Stimulated activated CD4-positive, alpha-beta T cell treated with anti-CD3 and anti-CD28 coated beads, Interleukin-15, amount 100 ng/mL, for 1 hour (primary cell): Measurements from ENCODE around the gene LDLRAD3.

Experiments used
- DNase-seq, 2 donors: peaks; one replicate each; pipeline ENCODE4 v3.0.0-alpha.2; 2020; ENCODE audit warnings: low read depth in 1 of 2, low spot score in 1 of 2

The LDLRAD3 gene

DNA sequence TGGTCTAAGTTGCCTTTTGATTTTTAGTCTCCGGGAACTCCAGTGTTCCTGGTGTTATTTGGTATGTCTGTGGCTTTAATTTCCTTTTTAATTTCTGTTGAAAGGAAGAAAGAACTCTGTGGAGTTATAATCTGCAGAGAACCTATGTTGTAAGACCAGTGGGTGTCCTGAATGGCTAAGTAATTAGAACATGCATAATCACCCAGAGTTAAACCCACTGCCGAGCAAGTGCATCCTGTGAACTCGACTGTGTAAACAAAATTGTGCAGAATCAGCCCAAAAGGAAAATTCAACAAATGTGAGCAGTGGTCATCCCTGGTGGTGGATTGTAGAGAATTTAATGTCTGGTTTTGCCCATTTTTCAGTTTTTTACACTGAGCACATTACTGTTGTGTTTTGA is 182.8 kb downstream of the LDLRAD3 start:
- no peak for DNase-seq

DNA sequence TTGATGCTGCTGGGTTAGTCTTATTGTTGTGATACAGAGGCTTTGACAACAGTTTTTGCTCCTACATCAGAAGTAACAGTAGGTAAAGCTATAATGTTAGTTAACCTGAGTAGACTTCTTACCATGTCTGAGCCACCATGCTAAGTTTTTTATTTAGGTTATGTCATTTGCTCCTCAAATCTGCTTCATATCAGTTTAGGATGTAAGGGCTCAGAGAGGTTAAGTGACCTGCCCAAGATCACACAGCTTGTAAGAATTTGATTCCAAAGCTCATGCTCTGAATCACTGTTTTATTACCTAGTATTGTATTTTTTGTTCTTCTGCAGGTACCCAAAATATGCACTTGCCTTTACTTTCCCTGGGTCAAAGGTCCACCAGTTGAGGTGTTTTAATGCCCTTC is 183.7 kb downstream of the LDLRAD3 start:
- no peak for DNase-seq

DNA sequence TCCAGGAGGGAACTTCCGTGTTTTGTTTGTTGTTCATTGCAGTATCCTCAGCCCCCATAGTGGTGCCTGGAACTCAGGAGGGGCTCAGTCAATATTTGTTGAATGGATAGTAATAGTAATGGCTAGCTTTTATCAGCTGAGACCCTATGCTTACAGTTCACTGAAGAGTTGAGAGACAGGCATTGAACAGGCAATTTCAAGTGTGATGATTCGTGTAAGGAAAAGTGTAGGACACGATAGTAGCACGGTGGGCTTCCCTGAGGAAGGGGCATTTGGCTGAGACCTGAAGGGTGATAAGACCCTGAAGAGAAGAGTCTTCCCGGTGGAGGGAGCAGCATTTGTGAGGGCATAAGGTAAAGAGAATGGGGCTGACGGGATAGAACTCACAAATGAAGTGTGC is 186.1 kb downstream of the LDLRAD3 start:
- no peak for DNase-seq

DNA sequence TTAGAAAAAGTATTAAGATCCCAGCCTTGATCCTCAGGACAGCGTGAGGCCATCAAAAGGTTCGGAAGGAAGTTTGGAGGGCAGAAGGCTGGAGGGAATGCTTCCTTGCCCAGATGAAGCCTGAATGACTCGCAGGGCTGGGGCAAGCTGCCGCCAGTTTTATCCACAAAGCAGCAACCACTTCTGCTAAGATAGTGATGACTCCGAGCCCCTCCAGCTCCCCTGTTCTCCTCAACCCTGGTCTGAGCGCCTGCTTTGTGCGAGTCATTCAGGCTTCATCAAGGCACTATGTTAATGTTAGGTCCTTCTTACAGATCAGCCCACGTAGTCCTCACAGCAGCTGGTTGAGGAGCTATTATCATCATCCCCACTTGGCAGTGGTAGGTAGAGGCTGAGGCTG is 186.5 kb downstream of the LDLRAD3 start:
- no peak for DNase-seq

DNA sequence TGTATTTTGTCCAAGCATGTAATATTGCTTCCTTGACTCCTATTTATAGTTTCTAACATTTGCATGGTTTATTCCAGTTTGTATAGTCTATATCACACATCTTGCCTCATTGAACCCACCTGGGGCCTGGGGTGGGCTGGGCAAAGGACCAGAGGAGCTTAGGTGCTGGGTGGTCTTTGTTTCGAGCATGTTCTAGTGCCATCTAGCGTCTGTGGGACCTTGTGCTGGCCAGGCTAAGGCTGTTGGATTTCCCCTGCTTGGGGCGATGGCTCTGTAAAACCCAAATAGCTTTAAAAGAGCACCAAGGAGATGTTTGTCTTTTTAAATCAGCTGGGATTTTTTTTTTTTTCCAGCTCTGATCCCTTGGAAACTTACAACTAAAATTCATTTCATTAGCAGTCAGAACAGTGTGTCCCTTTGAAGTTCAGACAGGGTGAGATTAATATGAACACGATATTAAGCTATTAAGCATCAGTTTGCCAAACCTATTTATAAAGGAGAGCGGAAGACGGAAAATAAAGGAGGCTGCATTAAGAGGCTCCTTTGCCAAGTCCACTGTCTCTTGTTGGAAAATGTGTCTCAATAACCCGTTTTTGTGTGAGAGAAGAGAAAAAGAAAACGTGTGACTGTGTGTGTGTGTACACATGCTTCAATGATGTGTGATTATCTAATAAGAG is 188.0 kb downstream of the LDLRAD3 start:
- DNase-seq: no peak

DNA sequence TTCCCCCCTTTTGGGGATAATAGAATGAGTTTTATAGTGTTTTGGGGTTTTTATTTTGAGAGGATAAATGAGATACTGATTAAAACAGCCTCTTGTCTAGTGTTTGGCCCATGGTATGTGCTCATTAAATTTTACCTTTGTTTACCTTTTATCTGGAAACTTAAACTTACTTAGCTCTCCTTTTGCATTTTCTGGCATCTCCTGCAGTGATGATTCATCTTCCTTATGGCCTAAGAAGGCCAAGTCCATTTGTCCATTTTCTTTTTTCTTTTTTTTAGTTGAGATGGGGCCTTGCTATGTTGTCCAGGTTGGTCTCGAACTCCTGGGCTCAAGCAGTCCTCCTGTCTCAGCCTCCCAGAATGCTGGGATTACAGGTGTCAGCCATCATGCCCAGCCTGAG is 189.1 kb downstream of the LDLRAD3 start:
- no peak for DNase-seq

DNA sequence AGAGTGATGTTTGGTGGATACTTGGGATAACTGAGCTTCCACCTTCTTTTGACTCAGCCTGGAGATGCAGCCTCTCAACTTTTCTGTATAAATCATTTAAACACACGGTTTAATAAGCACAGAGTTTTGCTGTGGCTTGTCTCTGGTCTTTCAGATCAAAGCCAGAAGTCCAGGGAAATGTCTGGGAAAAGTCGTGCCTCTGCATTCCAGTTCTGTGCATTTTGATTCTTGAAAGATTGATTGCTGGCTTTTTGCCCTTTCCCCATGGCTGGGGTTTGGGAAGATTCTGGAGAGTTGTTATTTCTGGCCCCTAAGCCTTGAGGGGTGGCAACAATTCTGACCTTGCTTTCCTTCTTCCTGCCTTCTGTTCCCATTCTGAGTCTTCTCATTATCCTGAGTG is 191.2 kb downstream of the LDLRAD3 start:
- DNase-seq: no peak

DNA sequence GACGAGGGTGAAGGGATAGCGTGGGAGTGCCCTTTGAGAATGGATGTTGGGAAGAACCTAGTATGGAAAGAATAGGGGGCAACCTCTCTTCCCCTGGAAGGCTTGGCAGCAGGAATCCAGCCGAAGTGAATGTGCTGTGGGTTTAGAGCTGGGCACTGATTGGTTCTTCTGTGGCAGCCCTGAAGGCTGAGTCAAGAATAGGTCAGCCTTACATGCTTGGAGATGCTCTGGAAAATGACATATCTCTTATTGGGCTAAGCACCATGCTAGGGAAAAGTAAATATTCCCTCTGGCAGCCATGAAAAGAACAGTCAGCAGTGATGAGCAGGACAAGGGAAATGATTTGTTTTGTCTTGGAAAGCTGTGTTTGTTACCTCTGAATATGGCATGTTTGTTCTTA is 195.9 kb downstream of the LDLRAD3 start:
- DNase-seq: no peak

DNA sequence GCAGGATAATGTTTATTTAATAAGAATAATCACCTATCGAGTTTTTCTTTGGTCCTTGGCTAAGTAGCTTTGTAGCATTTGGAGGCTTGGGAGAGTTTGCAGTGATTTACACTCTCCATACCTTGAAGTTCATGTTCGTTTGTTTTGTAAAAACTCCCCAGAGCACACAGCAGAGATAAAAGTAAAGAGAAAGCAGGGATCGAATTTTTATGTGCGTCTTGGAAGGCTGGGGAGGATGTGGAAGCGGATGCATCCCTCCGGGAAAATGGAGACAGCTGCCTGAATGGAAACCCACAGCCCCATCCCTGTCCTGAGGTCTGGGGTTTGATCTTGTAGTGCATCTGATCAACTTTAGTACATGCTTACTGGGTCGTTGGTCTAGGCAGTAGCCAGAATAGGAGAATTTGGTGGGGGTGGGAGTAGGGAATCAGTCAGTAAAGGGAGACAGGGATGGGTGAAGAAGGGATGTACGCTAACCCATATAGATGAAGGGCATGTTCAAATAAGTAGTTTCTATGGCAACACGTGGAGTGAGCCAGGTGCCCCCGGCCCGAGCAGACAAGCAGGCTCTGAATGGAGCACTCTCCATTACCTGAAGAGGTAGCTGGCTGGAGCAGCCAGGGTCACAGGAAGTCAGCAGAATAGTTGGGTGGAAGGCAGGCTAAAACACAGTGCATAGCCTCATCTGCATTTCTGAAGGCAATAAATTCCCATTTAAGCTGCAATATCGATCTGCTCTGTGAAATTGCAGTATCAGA is 197.5 kb downstream of the LDLRAD3 start:
- no peak for DNase-seq

DNA sequence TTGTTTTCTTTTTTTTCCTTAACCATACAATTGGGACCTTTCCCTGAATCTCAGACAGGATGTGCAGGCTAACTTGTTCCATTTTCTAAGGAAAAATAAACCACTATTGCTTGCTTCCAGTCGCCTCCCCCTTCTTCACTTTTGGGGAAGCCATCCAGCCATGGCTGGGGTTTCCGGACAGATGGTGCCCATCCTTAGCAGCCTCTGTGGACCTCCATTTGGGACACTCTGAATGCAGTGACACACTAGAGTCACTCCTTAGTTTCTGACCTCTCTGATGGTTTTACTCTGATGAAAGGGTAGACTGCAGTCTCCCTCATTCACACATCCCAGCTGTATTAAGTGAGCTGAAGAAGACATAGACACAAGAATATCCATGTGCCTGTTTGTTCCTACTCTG is 198.1 kb downstream of the LDLRAD3 start:
- no peak for DNase-seq

DNA sequence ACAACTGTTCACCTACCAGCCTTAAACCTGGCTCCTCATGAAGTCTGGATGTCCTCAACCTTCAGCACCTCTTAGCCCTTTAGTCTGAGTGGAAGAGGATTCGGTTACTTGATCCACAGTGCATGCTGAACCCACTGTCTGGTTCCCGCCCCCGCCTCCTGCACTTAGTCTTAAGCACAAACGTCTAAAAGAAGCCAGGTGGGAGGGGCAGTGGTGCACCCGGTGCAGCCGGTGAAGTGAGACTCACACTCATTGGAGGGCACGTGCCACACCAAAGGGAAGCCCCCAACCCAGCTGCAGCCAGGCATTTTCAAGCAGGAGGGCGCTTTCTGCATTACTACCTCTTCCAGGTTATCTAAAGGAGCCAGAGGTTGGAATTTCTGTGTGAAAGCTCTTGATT is 198.6 kb downstream of the LDLRAD3 start:
- no peak for DNase-seq

DNA sequence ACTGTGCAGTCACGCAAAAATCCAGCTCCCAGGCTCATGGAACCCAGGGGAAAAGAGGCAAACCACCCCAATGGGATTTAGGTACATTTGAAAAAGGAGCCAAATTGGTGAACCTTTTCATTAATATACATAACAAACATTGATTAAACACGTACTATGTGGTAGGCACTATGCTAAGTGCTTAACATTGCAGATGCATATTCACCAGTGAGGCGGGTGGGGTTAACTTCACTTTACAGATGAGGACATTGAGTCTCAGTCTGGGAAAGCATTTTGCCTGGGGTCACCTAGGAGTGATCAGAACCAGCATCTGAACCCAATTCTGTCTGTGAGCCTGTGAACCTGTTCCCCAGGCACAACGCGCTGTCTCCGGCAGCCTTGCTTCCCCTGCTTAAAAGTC is 199.0 kb downstream of the LDLRAD3 start:
- DNase-seq: no peak

DNA sequence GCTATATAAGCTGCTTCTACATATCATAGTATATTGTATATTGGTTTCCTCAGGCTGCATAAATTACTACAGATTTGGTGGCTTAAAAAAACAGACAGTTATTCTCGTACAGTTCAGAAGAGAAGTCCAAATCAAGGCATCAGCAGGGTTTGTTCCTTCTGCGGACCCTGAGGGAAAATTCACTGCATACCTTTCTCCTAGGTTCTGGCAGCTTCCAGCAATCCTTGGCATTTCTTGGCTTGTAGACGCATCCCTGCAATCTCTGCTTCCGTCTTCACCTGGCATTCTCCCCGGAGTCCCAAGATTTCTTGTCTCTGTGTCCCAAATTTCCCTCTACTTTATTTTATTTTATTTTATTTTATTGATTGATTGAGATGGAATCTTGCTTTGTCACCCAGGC is 202.6 kb downstream of the LDLRAD3 start:
- DNase-seq: no peak

DNA sequence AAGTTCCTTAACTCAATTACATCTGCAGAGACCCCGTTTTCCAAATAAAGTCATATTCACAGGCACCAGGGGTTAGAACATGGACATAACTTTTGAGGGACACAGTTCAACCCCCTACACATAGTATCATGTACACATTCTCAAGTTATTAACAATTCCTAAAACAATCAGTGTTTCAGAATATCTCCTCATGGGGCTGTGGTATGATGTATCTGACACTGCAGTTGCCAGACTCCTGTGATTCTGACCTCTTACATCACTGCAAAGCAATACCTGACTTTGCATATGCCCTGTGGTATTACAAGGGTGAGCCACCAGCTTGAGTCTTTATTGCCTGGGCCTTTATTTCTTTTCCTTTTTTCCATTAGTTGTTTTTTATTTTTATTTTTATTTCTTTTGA is 203.6 kb downstream of the LDLRAD3 start:
- DNase-seq: no peak

DNA sequence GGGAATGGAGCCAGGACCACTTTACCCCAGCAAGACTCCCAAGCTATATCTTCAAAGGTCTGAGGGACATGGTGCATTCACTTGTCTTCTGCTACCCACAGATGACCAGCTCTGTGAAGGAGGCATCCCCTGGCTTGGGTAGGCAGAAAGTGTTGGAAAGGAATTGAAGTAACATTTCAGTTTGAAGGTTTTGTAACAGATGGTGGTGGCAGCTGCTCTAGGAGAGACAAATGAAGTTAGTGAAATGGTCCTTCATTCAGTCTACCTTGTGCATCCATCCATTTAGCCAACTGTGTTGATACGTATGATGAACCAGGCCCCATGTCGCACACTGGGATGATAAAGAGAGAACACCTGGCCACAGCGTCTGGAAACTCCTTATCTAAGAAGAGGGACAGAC is 204.8 kb downstream of the LDLRAD3 start:
- DNase-seq: no peak

DNA sequence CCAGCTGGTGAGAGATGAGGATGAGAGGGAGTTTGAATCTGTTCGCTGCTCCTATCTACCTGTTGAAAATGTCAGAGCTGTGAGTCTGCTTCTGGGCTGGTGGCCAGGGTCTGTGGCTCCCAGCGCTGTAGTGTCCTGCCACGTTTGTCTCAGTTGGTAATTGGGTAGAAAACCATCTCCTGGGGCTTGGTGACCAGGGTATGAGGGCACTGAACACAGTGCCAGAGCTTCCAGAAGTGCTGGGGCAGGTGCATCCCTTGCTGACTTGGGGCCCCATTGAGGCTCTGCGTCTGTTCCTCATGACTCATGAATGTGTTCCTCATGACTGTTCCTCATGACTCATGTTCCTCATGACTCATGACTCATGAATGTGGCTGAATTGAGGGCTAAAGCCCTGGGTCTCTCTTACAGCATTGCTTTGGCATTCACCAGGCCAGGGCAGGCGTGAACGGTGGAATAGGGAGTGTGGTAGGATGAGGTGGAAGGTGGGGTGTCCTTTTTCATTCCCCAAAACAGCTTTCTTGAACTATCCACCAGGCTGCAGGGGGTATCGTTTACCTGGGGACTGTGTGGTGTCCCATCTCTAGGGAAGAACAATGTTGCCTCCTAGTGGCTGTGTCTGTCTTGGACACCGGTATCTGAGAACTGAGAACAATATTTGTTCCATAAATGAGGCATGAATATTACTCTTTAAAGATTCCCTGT is 205.8 kb downstream of the LDLRAD3 start:
- DNase-seq: peak in 1 of 2 donors; percentile 3

DNA sequence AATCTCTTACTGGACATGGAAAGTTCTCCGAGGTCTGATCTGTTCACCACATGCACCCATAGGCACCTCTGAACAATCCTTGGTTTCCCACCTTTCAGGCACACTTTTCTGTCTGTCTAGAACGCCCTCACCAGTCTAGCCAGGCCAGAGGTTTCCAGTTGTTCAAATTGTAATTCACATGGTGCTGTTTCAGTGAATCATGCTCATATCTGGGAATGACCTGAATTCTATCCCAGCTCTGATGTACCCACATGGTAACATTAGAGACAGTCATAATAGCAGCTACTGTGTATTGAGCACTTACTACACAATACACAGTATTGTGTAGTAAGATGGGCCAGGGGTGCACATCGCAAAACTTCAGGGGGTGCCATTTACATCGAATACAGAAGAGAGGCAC is 207.1 kb downstream of the LDLRAD3 start:
- no peak for DNase-seq

DNA sequence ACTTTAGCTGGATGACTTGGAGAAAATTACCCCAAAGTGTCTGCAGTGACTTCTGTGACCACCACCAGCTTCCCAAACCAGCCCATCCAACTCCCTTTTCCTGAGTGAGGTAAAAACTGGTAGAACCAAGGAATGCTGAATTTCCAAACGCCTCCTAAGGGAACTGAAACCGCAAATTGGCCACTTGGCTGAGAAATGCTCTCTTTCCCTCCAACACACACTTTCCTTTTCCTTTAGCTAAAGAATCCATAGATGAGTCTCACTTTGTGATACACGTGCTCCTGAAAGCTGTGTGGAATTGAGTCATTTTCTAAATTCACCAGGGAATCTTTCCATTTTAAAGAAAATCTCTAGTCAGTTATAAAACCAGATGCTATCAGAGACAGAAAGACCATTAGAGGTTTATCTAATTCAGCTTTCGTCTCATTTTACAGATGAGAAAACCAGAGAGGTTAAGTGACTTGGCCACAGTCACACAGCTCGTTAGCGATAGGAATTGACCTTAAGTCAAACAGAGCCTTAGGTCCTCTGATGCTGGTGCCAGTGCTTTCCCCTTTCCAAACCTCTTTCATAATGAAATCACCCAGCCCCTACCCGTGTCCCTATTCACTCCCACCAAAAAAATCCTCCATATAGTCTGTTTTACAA is 208.2 kb downstream of the LDLRAD3 start:
- no peak for DNase-seq

DNA sequence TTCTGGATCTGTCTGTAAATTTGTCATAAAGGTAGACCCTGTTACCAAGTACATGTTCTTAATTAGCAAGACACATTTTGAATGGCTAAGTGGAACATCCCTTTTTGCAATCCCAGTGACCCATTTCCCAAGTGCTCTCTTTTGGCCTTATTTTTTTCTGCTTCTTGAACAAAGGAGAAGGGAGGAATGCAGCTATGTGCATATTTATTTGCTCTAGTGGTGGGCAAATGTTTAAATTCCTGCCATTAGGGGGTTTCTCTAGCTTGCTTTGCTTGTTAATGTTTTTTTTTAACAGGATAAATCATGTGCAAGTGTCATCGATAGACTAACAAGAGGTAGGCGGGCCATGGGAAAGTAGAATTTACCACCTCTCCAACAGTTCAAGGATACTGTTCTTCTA is 209.7 kb downstream of the LDLRAD3 start:
- no peak for DNase-seq

DNA sequence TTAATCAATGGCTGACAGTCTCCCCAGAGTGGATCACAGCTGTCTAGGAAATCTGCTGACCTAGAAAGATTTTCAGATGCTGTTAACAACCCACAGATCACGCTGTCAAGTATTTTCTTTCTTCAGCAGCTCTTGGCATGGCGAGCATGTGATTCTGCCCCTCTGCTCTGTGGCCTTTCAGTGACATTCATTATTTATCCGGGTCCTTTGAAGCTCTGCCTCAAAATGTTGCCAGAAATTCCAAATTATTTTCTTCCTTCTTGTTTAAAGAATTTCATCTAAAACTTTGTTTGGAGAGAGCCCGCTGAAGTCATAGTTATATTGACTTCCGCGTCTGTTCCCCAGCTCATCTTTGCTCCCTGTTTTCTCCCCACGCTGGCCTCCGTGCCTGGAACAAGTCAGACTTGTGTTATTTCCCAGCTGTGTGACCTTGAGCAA is 211.3 kb downstream of the LDLRAD3 start:
- DNase-seq: no peak

DNA sequence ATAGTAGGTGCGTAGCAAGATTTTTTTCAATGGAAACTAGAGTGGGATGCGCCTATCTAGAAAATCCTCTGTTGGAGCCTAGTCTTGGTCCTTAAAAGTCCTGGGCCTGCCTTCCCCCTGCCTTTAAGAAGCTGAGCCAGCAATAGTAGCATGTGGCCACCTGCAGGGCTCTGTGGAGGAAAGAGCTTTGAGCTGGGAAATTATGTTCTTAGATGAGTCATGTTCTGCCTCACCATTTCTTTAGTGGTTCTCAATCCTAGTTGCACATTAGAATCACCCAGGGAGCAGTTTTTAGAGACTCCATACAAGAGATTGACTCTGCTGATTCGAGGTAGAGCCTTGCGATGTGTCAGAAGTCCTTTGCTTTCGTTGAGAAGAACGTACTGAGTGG is 211.9 kb downstream of the LDLRAD3 start:
- no peak for DNase-seq
